Stimulated activated naive CD4-positive, alpha-beta T cell (primary cell): ENCODE measurements around the gene NSFL1C.

Experiments
- DNase-seq, 6 experiments: peaks; one replicate each; lab custom pipeline; 2025; lab: John Stamatoyannopoulos, UW

Gene NSFL1C

DNA sequence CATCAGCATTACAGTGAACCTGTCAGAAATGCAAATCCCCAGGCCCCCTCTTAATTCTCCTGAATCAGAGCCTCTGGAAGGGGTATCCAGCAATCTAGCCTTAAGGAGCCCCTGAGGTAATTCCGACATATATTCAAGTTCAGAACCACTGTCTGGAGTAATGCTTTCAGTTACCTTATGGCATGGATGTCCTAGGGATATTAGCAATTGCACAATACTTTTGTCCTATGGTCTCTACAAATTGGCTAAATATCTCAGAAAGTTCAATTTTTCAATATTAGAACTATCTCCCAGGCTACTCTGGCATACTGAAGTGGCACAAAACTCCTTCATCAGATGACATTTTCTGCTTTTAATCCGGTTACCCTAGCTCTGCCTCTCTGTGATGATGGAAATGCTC lies 6.4 kb downstream of the NSFL1C start:
- no peak for DNase-seq

DNA sequence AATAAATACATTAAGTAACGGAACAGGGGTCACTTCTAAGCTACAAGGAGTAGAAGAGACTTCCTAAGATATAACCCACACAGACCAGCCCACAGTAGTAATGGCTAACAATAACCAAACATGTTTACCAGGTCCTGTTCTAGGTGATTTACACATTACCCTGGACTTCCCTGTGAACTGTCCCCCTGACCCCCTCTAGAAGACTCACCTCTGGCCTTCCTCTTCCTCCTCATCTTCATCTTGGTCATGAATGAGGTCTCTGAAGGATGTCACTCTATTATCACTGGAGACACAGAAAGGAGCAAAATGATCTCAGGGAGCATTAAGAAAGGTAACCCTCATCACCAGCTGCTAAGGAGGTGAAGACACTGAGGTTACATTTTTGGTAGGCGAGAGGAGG lies 8.7 kb downstream of the NSFL1C start:
- no peak for DNase-seq

DNA sequence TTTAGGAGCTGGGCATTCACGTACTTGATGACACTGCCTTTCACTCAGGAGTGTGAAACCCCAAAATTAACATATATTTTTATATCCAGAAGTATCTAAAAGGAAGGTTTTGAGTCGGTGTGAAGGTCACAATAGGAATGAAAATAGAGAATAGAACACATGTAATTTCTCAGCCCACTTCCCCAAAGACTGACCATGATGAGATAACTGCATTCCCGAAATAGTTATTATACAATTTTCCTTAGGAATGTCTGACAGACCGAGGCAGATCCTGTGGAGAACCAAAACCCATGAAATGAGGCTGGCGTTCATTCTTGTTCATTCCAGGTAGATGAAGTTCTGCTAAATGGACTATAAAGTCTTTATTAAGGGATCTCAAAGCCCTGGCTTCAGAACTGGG lies 10.3 kb downstream of the NSFL1C start:
- no peak for DNase-seq

DNA sequence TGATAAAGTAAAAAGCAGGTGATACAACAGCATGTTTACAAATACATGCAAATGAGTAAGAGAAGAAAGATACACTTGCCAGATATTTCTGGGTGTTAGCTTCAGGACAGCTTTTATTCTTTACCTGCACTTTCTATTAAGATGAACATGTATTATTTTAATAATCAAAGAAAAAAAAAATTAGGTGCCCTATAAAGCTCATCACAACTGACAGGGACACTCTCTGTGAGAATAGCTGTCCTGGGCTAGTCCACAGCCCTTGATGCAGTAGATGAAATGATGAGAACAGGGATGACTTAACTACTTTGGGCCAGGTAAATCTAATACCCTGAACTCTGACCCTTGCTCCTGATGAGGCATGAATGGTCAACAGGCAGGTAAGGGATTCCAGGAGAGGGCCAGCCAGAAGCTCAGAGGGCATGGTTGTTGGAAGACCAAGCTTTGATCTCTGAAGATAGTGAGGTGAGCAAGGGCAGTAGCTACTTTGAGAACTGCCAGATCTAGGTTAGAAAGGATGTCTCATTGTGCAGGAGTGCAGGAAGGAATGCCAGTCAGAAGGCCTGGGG lies 15.6 kb downstream of the NSFL1C start:
- no peak for DNase-seq

DNA sequence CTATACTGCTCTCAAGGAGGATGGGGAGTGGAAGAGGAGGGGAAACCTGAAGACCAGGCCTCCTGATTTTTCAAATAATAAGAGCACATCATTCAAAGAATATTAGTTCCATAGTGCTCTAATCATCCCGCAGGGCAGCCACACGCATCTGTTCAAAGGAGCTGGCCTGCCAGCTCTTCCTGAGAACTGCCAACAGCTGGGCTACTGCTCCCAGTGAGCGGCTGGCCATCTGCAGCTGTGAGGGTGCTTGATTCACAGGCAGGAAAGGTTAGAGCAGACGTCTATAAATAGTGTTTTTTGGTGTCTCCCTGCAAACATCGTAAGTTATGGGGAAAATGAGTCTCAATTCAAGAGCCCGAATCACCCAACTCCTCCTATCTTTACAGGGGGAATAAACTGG lies 17.3 kb downstream of the NSFL1C start:
- DNase-seq = no peak

DNA sequence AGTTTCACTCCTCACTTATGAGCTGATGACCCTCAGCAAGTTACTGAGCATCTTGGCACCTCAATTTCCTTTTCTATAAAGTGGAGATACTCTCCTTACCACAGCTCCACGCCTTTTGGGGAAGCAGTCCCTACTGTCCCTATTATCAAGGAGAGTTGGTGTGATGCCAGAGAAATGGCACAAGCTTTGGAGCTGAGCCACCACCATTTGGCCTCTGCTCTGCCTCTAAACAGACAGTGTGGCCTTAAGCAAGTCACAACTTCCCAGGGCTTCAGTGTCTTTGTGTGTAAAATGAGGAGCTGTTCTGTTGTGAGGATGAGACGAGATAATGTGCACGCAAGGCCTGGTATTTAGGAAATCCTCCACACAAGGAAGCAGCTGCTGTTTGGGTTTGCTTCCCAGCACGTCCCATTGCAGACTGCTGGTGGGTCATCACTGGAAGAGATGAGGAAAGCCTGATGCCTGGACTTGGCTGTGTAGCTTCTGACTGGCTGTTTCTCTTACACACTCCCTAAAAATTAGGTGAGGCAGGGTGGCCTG lies 18.5 kb downstream of the NSFL1C start:
- no peak for DNase-seq

DNA sequence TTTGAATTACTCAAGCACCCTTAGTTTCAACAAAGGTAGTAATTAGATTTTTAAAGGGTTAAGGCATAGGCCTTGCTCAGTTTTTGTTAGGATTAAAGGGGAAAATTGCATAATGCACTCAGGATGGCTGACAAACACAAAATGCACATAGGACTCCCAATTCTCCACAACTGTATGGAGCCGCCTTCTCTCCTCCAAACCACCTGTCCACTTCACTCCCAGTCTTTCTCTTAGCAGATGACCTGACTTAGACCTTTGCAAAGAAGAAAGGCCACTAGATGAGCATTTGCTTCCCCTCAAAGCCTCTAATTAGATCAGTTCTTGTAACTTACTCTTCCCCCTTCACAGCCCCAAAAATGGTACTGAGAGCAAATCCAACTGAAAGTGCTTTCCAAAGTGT lies 20.1 kb downstream of the NSFL1C start:
- DNase-seq = no peak

DNA sequence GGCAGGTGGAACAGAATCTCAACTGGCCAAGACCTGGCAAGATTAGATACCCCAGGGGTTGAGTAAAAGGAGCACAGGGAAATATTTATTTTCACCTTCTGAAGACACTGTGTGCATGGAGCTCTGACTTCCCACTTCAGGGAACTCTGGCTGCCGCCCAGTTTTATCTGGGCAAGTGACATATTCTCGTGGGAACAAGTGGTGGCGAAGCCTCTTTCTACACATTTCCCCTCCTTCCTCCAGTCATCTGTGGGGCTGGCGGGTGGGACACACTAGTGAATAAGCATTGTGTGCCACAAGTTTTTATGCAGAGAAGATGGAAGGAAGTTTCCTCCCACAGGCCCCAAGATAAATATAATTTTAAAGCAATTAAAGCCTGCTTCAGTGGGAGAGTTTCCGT lies 23.6 kb downstream of the NSFL1C start:
- DNase-seq = no peak

DNA sequence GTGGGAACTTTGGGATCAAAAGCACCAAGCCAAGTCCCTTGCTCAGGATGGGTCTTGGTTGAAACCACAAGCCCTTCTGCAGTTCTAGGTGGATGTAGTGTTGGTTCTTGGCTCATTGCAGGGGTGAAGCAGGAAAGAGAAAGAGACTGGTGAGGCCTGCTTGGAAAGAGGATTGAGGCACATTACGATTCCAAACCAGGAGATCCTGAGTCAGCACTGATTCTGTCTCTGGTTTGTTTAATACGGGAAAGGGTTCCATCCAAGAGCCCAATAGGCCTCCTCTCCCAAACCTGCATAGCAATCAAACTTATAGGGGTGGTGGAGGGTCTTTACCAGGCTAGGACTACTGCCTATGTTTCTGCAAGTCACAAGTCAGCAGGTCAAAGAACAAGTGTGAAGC lies 24.3 kb downstream of the NSFL1C start:
- no peak for DNase-seq

DNA sequence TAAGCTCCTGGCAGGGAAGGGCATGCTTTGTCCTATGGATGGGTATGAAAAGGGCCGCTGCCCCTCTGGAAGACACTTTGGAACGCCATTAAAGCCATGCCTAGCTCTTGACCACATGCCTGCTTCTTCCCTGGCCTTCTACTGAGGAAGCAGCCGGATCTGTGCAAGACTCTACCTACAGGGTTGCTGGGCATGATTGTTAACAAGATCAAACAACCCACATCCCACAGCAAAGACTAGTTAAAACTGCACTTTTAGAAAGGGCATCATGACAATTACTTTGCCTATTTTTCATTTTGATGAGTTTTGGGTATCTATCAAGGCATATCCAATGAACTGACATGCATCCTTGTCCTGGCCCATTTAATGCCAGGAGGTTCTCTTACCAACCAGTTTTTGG lies 25.5 kb downstream of the NSFL1C start:
- peak in 1 of 6 experiments; percentile 10 for DNase-seq

DNA sequence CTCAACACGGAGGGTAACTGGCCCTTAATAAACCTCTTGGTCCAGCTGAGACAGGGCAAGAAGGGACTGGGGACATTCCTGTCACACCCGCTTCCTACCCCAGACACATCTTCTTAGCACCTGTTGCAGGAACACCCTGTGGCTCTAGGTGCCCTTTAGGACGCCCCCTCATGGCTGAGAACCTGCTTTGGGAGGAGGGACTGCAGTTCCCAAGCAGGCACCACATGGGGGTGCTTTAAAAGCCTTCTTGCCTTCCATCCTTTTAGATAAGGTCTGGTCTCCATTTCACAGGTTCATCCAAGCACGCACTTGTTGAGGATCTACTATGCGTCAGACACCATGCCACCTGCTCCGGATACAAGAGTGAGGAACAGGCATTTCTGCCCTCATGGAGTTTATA lies 26.6 kb downstream of the NSFL1C start:
- DNase-seq = no peak

DNA sequence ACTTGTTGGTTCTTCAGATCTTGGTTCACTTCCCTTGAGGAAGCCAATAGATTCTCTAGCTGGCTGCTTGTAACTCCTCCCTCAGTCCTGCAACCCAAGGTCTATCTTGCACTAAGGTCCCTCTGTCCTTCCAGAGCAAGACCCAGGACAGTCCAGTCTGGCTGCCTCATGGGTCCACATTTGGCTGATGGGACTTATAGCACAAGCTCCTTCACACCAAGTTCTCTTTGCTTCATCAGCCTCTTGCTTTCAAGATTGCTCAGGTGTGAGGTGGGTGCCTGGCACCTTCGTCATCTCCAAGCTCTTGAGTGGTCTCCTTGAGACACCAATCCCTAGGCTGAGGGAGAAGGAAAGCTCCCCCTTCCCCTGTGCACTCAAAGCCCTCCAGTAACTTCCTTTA lies 28.3 kb downstream of the NSFL1C start:
- no peak for DNase-seq

DNA sequence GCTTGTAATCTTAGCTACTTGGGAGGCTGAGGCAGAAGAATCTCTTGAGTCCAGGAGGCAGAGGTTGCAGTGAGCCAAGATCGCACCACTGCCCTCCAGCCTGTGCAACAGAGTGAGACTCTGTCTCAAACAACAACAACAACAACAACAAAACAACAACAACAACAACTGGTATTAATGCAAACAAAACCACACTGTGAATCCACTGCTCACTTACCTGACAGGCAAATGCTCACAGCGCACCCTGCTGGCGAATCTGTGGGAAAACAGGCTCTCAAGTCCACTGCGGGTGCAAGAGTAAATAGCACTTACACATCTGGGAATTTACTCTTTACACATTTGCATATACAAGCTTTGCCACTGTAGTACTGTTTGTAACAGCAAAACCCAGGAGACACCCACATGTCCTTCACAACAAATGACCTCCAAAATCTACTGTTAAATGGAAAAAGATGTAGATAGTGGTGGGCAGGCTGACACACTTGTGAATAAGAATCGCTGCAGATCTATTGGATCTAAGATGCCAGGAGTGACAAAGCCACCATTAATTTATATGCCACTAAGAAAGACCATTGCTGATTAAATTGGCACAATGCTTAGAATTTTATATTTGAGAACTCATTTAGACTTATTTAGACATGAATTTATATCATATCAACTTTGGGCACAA lies 29.3 kb downstream of the NSFL1C start:
- DNase-seq = peak; percentile 48 to 78 (median 70)

DNA sequence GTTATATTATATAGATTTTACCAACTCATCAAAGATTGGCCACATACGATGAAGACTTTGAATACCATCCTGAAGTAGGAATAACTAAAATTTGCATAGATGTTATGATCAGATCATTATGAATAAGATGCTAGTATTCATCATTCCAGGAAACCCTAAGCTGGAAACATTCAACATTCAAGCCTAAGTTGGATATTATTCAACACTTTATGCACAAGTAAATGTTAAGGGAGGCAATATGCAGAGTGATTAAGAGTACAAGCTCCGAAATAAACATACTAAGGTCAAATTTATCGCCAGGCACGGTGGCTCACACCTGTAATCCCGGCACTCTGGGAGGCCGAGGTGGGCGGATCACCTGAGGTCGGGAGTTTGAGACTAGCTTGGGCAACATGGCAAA lies 30.4 kb downstream of the NSFL1C start:
- no peak for DNase-seq

DNA sequence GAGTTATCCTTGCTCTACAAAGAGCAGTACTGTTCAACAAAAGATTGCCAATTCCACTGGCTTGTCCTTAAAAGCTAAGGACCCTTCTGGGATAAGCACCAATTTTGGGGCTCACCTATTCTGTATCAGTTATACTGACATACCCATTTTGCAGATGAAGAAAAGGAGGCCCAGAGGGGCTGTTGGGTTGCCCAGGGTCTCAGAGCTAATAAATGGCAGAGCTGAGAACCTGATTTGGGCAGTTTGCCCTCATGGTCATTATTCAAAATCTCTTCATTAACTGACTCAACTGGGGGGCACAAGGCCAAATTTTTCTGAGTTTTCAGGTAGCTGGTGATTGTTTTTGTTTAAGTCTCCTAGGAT lies 31.3 kb downstream of the NSFL1C start:
- no peak for DNase-seq

DNA sequence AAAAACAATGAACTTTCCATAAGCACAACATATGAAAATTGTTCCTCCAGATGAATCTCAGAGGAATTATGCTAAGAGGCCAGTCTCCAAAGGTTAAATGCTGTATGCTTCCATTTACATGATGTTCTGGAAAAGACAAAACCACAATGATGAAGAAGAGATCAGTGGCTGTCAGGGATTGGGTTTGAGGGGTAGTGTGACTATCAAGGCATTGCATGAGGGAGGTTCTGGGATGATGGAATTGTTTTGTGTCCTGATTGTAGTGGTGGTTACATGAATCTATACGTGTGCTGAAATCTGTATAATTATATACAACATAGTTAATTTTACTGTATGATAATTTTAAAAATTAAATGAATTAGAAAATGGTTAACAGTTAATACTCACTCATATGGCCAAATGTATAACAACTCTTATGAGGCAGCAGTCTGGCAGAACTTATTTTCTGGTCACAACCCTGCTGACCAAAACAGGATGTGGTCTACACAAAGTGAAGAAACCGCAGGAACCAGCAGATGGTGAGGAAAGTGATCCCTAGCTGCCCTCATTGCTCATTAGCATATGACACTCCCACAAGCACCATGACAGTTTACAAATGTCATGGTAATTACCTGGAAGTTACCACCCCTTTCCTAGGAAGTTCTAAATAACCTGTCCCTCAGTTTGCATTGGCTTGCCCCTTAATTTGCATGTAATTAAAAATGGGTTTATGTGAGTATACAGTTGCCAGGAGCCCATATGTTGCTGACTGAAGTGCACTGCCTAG lies 31.9 kb downstream of the NSFL1C start:
- DNase-seq = peak in 5 of 6 experiments; percentile 10 to 57 (median 52)

DNA sequence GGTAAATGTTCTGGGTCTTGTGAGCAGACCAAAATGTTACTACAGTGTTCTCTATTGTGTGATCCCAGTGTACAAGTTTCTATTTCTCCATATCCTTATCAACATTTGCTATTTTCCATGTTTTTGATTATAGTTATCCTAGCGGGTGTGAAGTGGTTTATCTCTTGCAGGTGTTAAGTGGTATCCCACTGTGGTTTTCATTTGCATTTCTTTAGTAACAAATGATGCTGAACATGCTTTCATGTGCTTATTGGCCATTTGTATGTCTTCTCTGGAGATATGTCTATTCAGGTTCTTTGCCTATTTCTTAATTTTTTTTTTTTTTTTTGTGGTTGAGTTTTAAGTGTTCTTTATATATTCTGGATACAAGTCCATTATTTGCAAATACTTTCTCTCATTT lies 35.5 kb downstream of the NSFL1C start:
- no peak for DNase-seq

DNA sequence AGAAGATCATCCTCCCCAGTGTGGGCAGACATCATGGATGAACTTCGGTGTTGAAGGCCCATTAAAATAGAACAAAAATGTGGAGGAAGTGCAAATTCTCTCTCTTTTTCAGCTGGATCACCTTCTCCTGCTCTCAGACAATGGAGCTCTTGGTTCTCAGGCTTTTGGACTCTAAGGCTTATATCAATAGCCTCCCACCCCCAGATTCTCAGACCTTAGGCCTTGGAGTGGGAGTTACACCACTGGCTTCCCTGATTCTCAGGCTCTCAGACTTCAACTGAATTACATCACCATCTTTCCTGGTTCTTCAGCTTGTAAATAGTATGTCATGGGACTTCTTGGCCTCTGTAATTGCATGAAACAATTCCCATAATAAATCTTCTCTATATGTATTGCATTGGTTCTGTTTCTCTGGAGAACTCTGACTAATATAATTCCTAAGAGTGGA lies 36.6 kb downstream of the NSFL1C start:
- DNase-seq = no peak

DNA sequence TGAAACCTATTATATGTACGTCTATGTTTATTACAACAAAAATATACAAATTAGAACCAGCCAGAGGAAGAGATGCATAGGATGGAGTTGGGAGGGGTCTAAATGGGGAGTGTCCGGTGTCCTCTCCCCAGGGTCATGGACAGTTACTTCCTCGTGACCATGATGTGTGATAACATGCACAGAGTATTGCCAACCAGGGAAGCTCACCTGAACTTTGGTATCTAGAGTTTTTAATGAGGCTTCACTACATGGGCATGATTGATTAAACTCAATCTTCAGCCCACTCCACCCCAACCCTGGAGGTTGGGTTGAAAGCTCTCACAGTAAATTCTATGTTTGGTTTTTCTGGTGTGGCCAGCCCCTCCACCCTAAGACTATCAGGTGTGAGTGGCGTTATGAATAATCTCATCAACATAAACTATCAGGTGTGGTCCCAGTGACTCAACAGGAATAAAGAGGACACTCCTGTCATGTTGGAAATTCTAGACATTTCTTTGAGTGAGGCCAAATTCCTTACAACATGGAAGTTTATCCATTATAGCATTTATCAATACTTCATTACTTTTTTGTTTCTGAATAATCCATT lies 37.4 kb downstream of the NSFL1C start:
- no peak for DNase-seq

DNA sequence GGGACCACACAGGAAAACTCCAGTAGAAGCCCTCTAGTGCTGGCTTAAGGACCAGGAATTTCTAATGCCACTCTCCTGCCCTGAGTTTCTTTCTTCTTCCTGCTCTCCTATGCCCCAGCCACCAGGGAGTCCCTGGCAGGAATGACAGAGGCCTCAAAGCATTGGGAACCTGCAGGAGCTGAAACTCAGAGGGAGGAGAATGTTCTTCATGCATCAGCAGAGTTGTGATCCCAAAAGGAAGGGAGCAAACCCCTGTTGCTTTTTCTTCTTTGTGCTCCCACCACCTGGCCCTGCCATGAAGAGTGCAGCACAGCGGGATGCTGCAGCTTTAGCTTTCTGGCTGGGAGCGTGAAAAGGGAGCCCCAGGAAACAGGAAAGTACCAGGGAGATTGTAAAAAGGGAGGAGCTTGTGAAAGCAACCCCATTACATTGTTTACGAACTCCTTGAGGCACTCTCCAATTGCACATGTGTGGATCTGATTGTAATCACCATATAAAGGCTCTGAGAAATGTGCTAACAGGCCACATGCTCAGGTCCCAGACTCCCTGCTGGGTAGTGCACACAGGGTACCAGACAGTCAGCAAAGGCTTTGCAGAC lies 39.1 kb downstream of the NSFL1C start:
- DNase-seq = no peak

DNA sequence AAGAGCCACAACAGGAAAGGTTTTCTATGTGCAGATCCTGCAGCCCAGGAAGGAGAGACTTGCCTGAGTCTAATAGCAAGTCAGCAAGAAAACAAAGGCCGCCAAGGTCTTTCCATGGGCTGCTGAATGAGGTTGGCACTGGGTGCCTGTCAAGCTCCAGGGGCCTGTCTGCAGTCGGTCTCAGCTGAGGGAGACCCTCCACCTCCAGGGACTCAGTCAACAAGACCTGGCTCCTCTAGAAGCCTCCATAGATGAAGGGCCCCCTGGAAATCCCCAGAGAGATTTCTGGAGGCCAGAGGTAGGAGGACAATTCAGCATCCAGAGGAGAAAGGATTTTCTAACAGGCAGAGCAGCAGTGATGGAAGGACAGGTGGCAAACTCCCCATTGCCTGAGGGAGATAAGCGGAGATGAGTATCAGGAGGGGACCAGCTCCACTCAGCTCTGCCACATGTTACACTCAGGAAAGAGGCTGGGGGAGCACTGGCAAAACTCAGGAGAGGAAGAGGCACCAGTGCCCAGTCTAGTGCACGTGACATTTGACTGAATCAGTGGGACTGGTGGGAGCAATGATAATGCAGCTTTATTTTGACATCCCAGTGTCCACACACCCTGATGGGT lies 40.3 kb downstream of the NSFL1C start:
- DNase-seq = no peak

DNA sequence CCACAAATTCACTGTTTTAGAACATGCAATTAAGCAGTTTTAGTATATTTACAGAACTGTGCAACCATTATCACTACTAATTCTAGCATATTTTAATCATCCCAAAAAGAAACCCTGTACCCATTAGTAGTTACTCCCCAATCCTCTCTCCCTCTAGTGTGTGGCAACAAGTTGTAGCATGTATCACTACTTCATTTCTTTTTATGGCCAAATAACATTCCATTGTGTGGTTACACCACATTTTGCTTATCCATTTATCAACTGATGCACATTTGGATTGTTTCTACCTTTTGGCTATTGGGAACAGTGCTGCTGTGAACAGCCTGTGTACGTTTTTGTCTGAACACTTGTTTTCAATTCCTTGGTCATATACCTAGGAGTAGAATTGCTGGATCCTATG lies 42.3 kb downstream of the NSFL1C start:
- no peak for DNase-seq
